Osteoblast (primary cell): ENCODE results near the gene ABCC11. TPM values are rescaled to one million over a fixed set of nuclear protein-coding genes. Genes with fewer than 3 reads are reported as not detected.

ENCODE experiments used
- DNase-seq: peaks from one replicate; pipeline ENCODE4 v3.0.0; 2011; ENCODE audit warnings: low spot score, mixed read lengths; ENCODE audit not compliant: insufficient read length; ENCODE audit errors: missing footprints
- H2AFZ ChIP-seq: 2 replicates; pipeline ENCODE4 v1.6.0; 2011; ENCODE audit warnings: mild to moderate bottlenecking, low read length
- H3K27ac ChIP-seq: 2 replicates; pipeline ENCODE4 v1.5.1; 2011; ENCODE audit warnings: mild to moderate bottlenecking, low read depth, low read length, moderate library complexity
- H3K27me3 ChIP-seq: 2 replicates; pipeline ENCODE4 v1.6.0; 2012; ENCODE audit warnings: mild to moderate bottlenecking, control low read depth, inconsistent platforms, low read length, moderate library complexity; ENCODE audit not compliant: insufficient read depth
- H3K36me3 ChIP-seq: 2 replicates; pipeline ENCODE4 v1.5.1; 2011; ENCODE audit warnings: mild to moderate bottlenecking, low read length, control low read depth, moderate library complexity; ENCODE audit not compliant: insufficient read depth
- H3K4me1 ChIP-seq: 2 replicates; pipeline ENCODE4 v1.5.1; 2011; ENCODE audit warnings: mild to moderate bottlenecking, low read length, control low read depth, moderate library complexity; ENCODE audit not compliant: insufficient read depth
- H3K4me2 ChIP-seq: 2 replicates; pipeline ENCODE4 v1.6.0; 2011; ENCODE audit warnings: mild to moderate bottlenecking, low read length; ENCODE audit not compliant: insufficient read depth
- H3K4me3 ChIP-seq: fragments of 200-600 bp; sonication (generic); 3 replicates; pipeline ENCODE4 v1.5.1; 2012; ENCODE audit warnings: mild to moderate bottlenecking, low read length, inconsistent platforms; ENCODE audit not compliant: insufficient read depth
- H3K79me2 ChIP-seq: 2 replicates; pipeline ENCODE4 v1.6.0; 2012; ENCODE audit warnings: mild to moderate bottlenecking, low read length, control low read depth, inconsistent platforms; ENCODE audit not compliant: insufficient read depth
- H3K9me3 ChIP-seq: 2 replicates; pipeline ENCODE4 v1.5.1; 2011; ENCODE audit warnings: low read depth, low read length, control low read depth
- H4K20me1 ChIP-seq: 2 replicates; pipeline ENCODE4 v1.6.0; 2012; ENCODE audit warnings: mild to moderate bottlenecking, low read length, control low read depth; ENCODE audit not compliant: insufficient read depth
- total RNA-seq: library from RNA; depleted of rRNA; stranded (reverse); fragments of >200 nt; gene quantifications from 2 replicates; pipeline ENCODE4 v1.2.3, GENCODE V29; 2012
- TF ChIP-seq, protein P1 (sequence below): IDR thresholded peaks from 2 replicates; pipeline ENCODE4 v1.5.1; 2011; ENCODE audit warnings: mild to moderate bottlenecking, low read depth, low read length, moderate library complexity; ENCODE audit errors: extremely low read depth

ABCC11 gene
- total RNA-seq, 1 donor, result under 0.01 TPM

DNA sequence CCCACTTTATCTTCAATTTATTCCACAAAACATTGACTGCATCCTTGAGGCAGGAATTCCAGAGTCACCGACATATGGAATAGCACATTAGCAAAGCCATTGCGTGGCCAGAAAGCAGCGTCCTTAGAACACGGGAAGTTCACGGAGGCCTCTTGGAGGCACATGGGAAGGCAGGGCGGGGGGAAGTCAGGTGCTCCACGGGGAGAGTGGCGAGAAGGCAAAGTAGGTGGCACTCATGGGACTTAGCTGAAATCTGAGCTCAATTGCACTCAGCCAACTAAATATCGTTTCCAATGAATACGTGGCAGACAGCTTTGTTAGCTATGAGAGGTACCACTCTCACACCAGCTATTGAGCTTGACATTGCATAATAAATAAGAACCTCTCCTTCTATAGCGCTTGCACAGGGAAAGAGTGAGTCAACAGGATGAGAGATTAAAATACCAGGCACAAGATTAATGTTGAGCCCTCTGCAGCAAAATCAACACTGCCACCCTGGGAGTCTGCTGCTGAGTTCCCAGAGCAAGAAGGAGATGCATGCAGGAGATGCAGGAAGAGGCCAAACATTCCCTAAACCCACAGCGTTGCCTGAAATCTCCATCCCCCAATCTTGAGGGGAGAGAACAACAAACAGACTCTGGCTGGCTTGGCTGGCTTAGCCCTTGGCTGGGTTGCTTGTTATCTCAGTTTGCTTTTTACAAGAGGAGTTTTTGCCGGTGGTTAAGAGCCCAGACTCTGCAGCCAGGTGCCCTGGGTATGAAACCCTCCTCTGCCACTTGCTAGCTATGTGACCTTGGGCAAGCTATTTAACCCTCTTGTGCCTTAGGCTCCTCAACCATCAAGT is 120.3 kb downstream of the ABCC11 start:
- Histone ChIP-seq H3K4me2 (peak overlapping the region; percentile 47), H4K20me1 (no peaks in the 10 kb centered on the region), H3K27ac (peak overlapping the region; percentile 90), H3K4me1 (peaks cover 55% of the 10 kb centered on the region), H3K27me3 (no peaks in the 10 kb centered on the region), H3K79me2 (no peaks in the 10 kb centered on the region), H3K4me3 (no peak overlapping the region), H2AFZ (no peak overlapping the region), H3K36me3 (no peaks in the 10 kb centered on the region), H3K9me3 (no peaks in the 10 kb centered on the region)
- TF ChIP-seq, protein P1, sequence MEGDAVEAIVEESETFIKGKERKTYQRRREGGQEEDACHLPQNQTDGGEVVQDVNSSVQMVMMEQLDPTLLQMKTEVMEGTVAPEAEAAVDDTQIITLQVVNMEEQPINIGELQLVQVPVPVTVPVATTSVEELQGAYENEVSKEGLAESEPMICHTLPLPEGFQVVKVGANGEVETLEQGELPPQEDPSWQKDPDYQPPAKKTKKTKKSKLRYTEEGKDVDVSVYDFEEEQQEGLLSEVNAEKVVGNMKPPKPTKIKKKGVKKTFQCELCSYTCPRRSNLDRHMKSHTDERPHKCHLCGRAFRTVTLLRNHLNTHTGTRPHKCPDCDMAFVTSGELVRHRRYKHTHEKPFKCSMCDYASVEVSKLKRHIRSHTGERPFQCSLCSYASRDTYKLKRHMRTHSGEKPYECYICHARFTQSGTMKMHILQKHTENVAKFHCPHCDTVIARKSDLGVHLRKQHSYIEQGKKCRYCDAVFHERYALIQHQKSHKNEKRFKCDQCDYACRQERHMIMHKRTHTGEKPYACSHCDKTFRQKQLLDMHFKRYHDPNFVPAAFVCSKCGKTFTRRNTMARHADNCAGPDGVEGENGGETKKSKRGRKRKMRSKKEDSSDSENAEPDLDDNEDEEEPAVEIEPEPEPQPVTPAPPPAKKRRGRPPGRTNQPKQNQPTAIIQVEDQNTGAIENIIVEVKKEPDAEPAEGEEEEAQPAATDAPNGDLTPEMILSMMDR, result no peak
- DNase-seq, result peak; percentile 93

DNA sequence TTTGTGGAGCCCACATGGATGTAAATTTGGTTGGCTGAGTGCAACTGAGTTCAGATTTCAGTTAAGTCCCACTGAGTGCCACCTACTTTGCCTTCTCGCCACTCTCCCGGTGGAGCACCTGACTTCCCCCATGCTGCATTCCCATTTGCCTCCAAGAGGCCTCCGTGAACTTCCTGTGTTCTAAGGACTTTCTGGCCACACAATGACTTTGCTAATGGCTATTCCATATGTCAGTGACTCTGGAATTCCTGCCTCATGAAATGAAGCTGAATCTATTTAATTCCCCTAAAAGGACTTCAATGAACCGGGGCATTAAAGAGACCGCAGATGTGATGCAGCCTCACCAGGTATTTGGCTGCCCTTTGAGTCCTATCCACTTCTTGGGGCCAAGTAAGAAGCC is 121.5 kb downstream of the ABCC11 start:
- H3K27ac ChIP-seq, result peak overlapping the region; percentile 90
- H4K20me1 ChIP-seq, result no peaks in the 10 kb centered on the region
- H3K79me2 ChIP-seq, result no peaks in the 10 kb centered on the region
- H3K36me3 ChIP-seq, result no peaks in the 10 kb centered on the region
- H3K4me3 ChIP-seq, result no peak overlapping the region
- no peaks in the 10 kb centered on the region for H3K9me3 ChIP-seq
- peaks cover 55% of the 10 kb centered on the region for H3K4me1 ChIP-seq
- TF ChIP-seq, protein P1, result no peak
- H2AFZ ChIP-seq, result no peak overlapping the region
- H3K27me3 ChIP-seq, result no peaks in the 10 kb centered on the region
- DNase-seq, result no peak
- no peak overlapping the region for H3K4me2 ChIP-seq

DNA sequence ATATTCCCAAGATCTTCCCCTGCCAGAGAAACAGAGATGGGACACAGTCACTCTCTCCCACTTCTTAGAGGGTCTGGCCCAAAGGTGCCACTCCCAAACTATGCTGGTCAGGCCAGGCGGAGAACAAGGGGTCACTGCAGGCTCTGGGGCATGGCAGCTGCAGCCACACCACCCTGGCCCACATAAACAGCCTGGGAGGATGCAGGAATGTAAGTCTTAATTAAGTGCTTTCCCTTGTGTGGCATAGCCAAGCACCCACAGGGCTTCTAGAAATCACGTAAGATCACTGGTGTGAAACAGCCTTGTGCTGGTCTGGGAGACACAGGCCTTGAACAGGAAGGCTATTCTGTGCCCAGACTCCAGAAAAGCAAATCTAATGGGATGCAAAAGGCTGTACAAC is 123.1 kb downstream of the ABCC11 start:
- TF ChIP-seq, protein P1, result no peak
- H3K4me3 ChIP-seq, result no peak overlapping the region
- no peak overlapping the region for H3K4me2 ChIP-seq
- H3K79me2 ChIP-seq, result no peaks in the 10 kb centered on the region
- peak overlapping the region; percentile 93 for H3K27ac ChIP-seq
- DNase-seq, result no peak
- H3K9me3 ChIP-seq, result no peaks in the 10 kb centered on the region
- no peak overlapping the region for H2AFZ ChIP-seq
- no peaks in the 10 kb centered on the region for H3K36me3 ChIP-seq
- peaks cover 51% of the 10 kb centered on the region for H3K4me1 ChIP-seq
- no peaks in the 10 kb centered on the region for H3K27me3 ChIP-seq
- H4K20me1 ChIP-seq, result no peaks in the 10 kb centered on the region

DNA sequence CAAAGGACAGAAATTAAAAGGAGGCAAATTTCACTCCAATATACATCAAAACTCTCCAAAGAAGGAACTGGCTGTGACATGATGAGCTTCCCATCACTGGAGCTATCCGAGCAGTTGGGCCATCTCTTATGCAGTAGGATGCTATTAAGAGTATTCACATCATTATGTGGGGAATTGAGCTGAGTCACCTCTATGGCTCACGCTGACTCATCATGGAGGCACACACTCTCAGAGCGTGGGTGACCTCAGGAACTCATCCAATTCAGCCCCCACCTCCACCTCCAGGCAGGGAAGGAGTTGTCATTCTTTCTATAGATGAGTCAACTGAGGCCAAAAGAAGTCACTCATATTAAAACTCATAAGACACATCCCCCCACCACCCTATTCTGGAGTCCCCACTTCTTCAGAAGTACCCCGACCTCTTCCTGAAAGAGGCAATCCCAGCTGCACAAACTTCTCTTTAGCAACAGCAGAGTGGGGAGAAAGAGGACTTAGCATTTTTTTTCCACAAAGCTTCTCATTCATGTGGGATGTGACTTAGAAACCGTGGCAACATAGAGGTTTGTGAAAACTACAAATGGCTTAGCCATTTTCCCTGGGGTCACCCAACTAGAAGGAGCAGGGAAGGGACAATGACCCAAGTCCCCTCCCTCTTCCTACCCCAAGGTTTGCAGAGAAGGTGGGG is 124.1 kb downstream of the ABCC11 start:
- H3K79me2 ChIP-seq, result no peaks in the 10 kb centered on the region
- H2AFZ ChIP-seq, result peak overlapping the region; percentile 20
- no peaks in the 10 kb centered on the region for H4K20me1 ChIP-seq
- no peak overlapping the region for H3K4me3 ChIP-seq
- H3K36me3 ChIP-seq, result no peaks in the 10 kb centered on the region
- H3K4me1 ChIP-seq, result peaks cover 41% of the 10 kb centered on the region
- H3K27me3 ChIP-seq, result no peaks in the 10 kb centered on the region
- H3K4me2 ChIP-seq, result peak overlapping the region; percentile 50
- TF ChIP-seq, protein P1, result no peak
- no peaks in the 10 kb centered on the region for H3K9me3 ChIP-seq
- H3K27ac ChIP-seq, result peak overlapping the region; percentile 93
- peak; percentile 98 for DNase-seq
